HepG2 (cell line): ENCODE data around the gene MC3R. TPM values are rescaled to one million over a fixed set of nuclear protein-coding genes. Genes with fewer than 3 reads are reported as not detected.

Experiments
- BCL3 ChIP-seq: sonication (generic); formaldehyde crosslinking; IDR thresholded peaks from 2 replicates; pipeline ENCODE4 v1.5.1; 2020; ENCODE audit warnings: mild to moderate bottlenecking, missing genetic modification reagents, moderate library complexity
- CENPX ChIP-seq: sonication (generic); formaldehyde crosslinking; IDR thresholded peaks from 2 replicates; pipeline ENCODE4 v1.9.0; 2021; ENCODE audit warnings: mild to moderate bottlenecking, missing genetic modification reagents, moderate library complexity
- HDAC6 ChIP-seq: fragments of 200-600 bp; sonication (generic); IDR thresholded peaks from 2 replicates; pipeline ENCODE4 v1.7.0; 2017; ENCODE audit warnings: mild to moderate bottlenecking, antibody characterized with exemption, low read length, low read depth
- HNF1B ChIP-seq: sonication (generic); formaldehyde crosslinking; IDR thresholded peaks from 2 replicates; pipeline ENCODE4 v1.5.1; 2020; ENCODE audit warnings: mild to moderate bottlenecking, moderate library complexity, missing genetic modification reagents
- HNF4A ChIP-seq: sonication (generic); formaldehyde crosslinking; IDR thresholded peaks from 2 replicates; pipeline ENCODE4 v1.4.0; 2020; ENCODE audit warnings: missing genetic modification reagents
- KAT8 ChIP-seq: IDR thresholded peaks from 2 replicates; pipeline ENCODE4 v1.6.1; 2016; ENCODE audit warnings: missing genetic modification reagents, missing compliant biosample characterization
- KDM3A ChIP-seq: IDR thresholded peaks from 2 replicates; pipeline ENCODE4 v1.6.1; 2018; ENCODE audit warnings: low read depth, missing compliant biosample characterization
- MTF2 ChIP-seq: sonication (generic); formaldehyde crosslinking; IDR thresholded peaks from 2 replicates; pipeline ENCODE4 v1.5.0; 2020; ENCODE audit warnings: missing genetic modification reagents, borderline replicate concordance
- NR1H2 ChIP-seq: sonication (generic); formaldehyde crosslinking; IDR thresholded peaks from 2 replicates; pipeline ENCODE4 v1.8.1; 2022; ENCODE audit warnings: low read depth, missing genetic modification reagents, borderline replicate concordance
- YY1 ChIP-seq: IDR thresholded peaks from 2 replicates; pipeline ENCODE4 v1.6.1; 2011; ENCODE audit warnings: low read length, low read depth, moderate library complexity, mild to moderate bottlenecking; ENCODE audit not compliant: insufficient read depth, insufficient replicate concordance
- ZFY ChIP-seq: sonication (generic); formaldehyde crosslinking; IDR thresholded peaks from 2 replicates; pipeline ENCODE4 v1.4.0; 2020; ENCODE audit warnings: missing genetic modification reagents
- ZNF782 ChIP-seq: sonication (generic); formaldehyde crosslinking; IDR thresholded peaks from 2 replicates; pipeline ENCODE4 v1.4.0; 2020; ENCODE audit warnings: missing genetic modification reagents, mild to moderate bottlenecking, borderline replicate concordance
- ZSCAN12 ChIP-seq: sonication (generic); formaldehyde crosslinking; IDR thresholded peaks from 2 replicates; pipeline ENCODE4 v1.9.0; 2021; ENCODE audit warnings: mild to moderate bottlenecking, missing genetic modification reagents
- polyA plus RNA-seq, 8 experiments: library from polyadenylated mRNA; depleted of rRNA in 3 of 8; stranded (reverse) in 7 of 8; unstranded in 1 of 8; fragments of >200 nt; fragmentation: Illumina TruSeq in 4 of 8; extraction: Trizol in 4 of 8; gene quantifications; 2 replicates each; pipeline versions ENCODE4 v1.2.1 to v1.2.3, GENCODE V29; 2011 to 2016; ENCODE audit warnings: low read depth in 4 of 8, missing spikeins in 1 of 8, mixed read lengths in 1 of 8; ENCODE audit not compliant: insufficient read depth in 1 of 8
- total RNA-seq, 5 experiments: library from RNA; depleted of rRNA; stranded (reverse); fragments of >200 nt; fragmentation: Illumina TruSeq; extraction: Trizol; gene quantifications; 2 replicates each; pipeline ENCODE4 v1.2.3, GENCODE V29; 2016; ENCODE audit warnings: low read depth in 1 of 5
- TF ChIP-seq, protein P1 (sequence below): sonication (generic); formaldehyde crosslinking; IDR thresholded peaks from 2 replicates; pipeline ENCODE4 v1.4.0; 2020; ENCODE audit warnings: mild to moderate bottlenecking, missing genetic modification reagents
- TF ChIP-seq, protein P2 (sequence below): sonication (generic); formaldehyde crosslinking; IDR thresholded peaks from 2 replicates; pipeline ENCODE4 v1.5.1; 2020; ENCODE audit warnings: mild to moderate bottlenecking, missing genetic modification reagents, moderate library complexity
- TF ChIP-seq, protein P3 (sequence below): sonication (generic); formaldehyde crosslinking; IDR thresholded peaks from 2 replicates; pipeline ENCODE4 v1.8.1; 2023; ENCODE audit warnings: mild to moderate bottlenecking, moderate library complexity, missing genetic modification reagents

The MC3R gene
- total and polyA plus RNA-seq, 2 of the 13 experiments (the other 11 are each of a cell fraction or from before 2014, with no cell fraction given): not detected

GRCh38 chr20:56249244-56249955, 868 bp downstream of the MC3R start (continued):
- TF ChIP-seq HNF1B (CRISPR knock-in tag) (no peak), NR1H2 (no peak), HNF4A (CRISPR knock-in tag) (no peak), HDAC6 (no peak), BCL3 (no peak), ZSCAN12 (CRISPR knock-in tag) (no peak), KAT8 (no peak), ZFY (no peak), KDM3A (no peak), YY1 (no peak), CENPX (no peak), ZNF782 (CRISPR knock-in tag) (no peak), MTF2 (no peak)
- TF ChIP-seq, protein P1, sequence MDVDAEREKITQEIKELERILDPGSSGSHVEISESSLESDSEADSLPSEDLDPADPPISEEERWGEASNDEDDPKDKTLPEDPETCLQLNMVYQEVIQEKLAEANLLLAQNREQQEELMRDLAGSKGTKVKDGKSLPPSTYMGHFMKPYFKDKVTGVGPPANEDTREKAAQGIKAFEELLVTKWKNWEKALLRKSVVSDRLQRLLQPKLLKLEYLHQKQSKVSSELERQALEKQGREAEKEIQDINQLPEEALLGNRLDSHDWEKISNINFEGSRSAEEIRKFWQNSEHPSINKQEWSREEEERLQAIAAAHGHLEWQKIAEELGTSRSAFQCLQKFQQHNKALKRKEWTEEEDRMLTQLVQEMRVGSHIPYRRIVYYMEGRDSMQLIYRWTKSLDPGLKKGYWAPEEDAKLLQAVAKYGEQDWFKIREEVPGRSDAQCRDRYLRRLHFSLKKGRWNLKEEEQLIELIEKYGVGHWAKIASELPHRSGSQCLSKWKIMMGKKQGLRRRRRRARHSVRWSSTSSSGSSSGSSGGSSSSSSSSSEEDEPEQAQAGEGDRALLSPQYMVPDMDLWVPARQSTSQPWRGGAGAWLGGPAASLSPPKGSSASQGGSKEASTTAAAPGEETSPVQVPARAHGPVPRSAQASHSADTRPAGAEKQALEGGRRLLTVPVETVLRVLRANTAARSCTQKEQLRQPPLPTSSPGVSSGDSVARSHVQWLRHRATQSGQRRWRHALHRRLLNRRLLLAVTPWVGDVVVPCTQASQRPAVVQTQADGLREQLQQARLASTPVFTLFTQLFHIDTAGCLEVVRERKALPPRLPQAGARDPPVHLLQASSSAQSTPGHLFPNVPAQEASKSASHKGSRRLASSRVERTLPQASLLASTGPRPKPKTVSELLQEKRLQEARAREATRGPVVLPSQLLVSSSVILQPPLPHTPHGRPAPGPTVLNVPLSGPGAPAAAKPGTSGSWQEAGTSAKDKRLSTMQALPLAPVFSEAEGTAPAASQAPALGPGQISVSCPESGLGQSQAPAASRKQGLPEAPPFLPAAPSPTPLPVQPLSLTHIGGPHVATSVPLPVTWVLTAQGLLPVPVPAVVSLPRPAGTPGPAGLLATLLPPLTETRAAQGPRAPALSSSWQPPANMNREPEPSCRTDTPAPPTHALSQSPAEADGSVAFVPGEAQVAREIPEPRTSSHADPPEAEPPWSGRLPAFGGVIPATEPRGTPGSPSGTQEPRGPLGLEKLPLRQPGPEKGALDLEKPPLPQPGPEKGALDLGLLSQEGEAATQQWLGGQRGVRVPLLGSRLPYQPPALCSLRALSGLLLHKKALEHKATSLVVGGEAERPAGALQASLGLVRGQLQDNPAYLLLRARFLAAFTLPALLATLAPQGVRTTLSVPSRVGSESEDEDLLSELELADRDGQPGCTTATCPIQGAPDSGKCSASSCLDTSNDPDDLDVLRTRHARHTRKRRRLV (CRISPR knock-in tag): no peak
- TF ChIP-seq, protein P2, sequence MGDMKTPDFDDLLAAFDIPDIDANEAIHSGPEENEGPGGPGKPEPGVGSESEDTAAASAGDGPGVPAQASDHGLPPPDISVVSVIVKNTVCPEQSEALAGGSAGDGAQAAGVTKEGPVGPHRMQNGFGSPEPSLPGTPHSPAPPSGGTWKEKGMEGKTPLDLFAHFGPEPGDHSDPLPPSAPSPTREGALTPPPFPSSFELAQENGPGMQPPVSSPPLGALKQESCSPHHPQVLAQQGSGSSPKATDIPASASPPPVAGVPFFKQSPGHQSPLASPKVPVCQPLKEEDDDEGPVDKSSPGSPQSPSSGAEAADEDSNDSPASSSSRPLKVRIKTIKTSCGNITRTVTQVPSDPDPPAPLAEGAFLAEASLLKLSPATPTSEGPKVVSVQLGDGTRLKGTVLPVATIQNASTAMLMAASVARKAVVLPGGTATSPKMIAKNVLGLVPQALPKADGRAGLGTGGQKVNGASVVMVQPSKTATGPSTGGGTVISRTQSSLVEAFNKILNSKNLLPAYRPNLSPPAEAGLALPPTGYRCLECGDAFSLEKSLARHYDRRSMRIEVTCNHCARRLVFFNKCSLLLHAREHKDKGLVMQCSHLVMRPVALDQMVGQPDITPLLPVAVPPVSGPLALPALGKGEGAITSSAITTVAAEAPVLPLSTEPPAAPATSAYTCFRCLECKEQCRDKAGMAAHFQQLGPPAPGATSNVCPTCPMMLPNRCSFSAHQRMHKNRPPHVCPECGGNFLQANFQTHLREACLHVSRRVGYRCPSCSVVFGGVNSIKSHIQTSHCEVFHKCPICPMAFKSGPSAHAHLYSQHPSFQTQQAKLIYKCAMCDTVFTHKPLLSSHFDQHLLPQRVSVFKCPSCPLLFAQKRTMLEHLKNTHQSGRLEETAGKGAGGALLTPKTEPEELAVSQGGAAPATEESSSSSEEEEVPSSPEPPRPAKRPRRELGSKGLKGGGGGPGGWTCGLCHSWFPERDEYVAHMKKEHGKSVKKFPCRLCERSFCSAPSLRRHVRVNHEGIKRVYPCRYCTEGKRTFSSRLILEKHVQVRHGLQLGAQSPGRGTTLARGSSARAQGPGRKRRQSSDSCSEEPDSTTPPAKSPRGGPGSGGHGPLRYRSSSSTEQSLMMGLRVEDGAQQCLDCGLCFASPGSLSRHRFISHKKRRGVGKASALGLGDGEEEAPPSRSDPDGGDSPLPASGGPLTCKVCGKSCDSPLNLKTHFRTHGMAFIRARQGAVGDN (CRISPR knock-in tag): peak; percentile 37
- TF ChIP-seq, protein P3, sequence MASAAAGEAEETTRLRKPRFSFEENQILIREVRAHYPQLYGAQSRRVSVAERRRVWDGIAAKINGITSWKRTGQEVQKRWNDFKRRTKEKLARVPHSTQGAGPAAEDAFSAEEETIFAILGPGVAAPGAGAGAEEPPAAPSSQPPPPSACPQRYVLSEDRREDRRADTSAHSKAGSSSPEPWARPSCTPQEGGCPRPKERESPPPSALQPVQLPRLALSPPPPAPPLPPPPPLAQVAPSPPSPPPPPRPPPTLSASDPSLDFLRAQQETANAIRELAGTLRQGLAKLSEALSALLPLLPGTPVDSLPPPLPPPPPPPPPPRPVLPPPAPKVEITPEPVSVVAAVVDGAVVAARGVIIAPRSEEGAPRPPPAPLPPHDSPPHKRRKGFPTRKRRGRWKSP: no peak
